HepG2 (cell line): Measurements from ENCODE around the gene MPST. TPM values are rescaled to one million over a fixed set of nuclear protein-coding genes. Genes with fewer than 3 reads are reported as not detected.

ENCODE experiments used
- ATAC-seq: fragments of 200-7000 bp; cut with Tn5 transposase; 3 replicates; pipeline ENCODE4 v1.9.1; 2020; ENCODE audit warnings: mild to moderate bottlenecking, moderate library complexity
- BruUV-seq: library from RNA; stranded (reverse); fragments of 400-500 nt; replicated peaks from 2 replicates; lab custom pipeline; 2021; lab: Mats Ljungman, UMichigan
- CTCF ChIA-PET: fragments of 300-600 bp; formaldehyde crosslinking; extraction: SDS; loops from one replicate; lab custom pipeline; 2021; ENCODE audit warnings: low total read pairs, inconsistent platforms, low intra/inter-chr PET ratio; lab: Yijun Ruan, JAX
- POLR2A ChIA-PET: fragments of 350-600 bp; sonication (Branson Sonifier 250); formaldehyde crosslinking; loops from one replicate; lab custom pipeline; 2020; ENCODE audit warnings: antibody characterized with exemption, inconsistent platforms; lab: Yijun Ruan, JAX
- DNase-seq: peaks from one replicate; pipeline ENCODE4 v3.0.0-alpha.2; 2015; ENCODE audit warnings: low spot score
- FAIRE-seq: peaks from 3 replicates; lab custom pipeline; 2011; peaks lifted over from hg19 to GRCh38; lab: Jason Lieb, UNC
- H2AFZ ChIP-seq: one replicate; pipeline ENCODE4 v1.6.1; 2011; ENCODE audit warnings: low read length, inconsistent platforms
- H3K27ac ChIP-seq: fragments of 300-600 bp; 3 replicates; pipeline ENCODE4 v1.8.0; 2011; ENCODE audit warnings: mixed run types, mild to moderate bottlenecking, mixed read lengths, low read length, inconsistent platforms; ENCODE audit not compliant: insufficient read depth; ENCODE audit errors: extremely low read length
- H3K27me3 ChIP-seq, 2 experiments: fragments of 200-600 bp in 1 of 2; 2 replicates in 1 of 2; 3 replicates in 1 of 2; pipeline versions ENCODE4 v1.6.0 to v1.8.0; 2011; ENCODE audit warnings: low read length in 2 of 2, mild to moderate bottlenecking in 2 of 2, moderate library complexity in 2 of 2, inconsistent platforms in 1 of 2; ENCODE audit not compliant: insufficient read depth in 2 of 2, control insufficient read depth in 1 of 2
- H3K36me3 ChIP-seq, 2 experiments: fragments of 200-600 bp in 1 of 2; replicated peaks in 1 of 2; 2 replicates in 1 of 2; 3 replicates in 1 of 2; pipeline versions ENCODE4 v1.5.1 to v1.8.0; 2011; ENCODE audit warnings: low read length in 2 of 2, inconsistent platforms in 1 of 2; ENCODE audit not compliant: insufficient read depth in 2 of 2, control insufficient read depth in 1 of 2
- H3K4me1 ChIP-seq: 2 replicates; pipeline ENCODE4 v1.5.1; 2012; ENCODE audit warnings: low read length, inconsistent platforms; ENCODE audit not compliant: insufficient read depth
- H3K4me2 ChIP-seq: 2 replicates; pipeline ENCODE4 v1.6.0; 2011; ENCODE audit warnings: low read depth, low read length, inconsistent platforms
- H3K4me3 ChIP-seq, 3 experiments: fragments of 200-600 bp in 1 of 3; sonication (generic), shearing (Covaris generic) in 1 of 3; replicated peaks in 1 of 3; 2 replicates each; pipeline ENCODE4 v1.5.1; 2011 to 2016; ENCODE audit warnings: low read length in 3 of 3, inconsistent platforms in 2 of 3, low read depth in 2 of 3, mild to moderate bottlenecking in 2 of 3, control low read depth in 1 of 3, mixed read lengths in 1 of 3; ENCODE audit not compliant: insufficient read depth in 1 of 3
- H3K79me2 ChIP-seq: one replicate; pipeline ENCODE4 v1.6.1; 2011; ENCODE audit warnings: low read length, inconsistent platforms; ENCODE audit not compliant: insufficient read depth
- H3K9ac ChIP-seq: 2 replicates; pipeline ENCODE4 v1.6.0; 2011; ENCODE audit warnings: mild to moderate bottlenecking, low read depth, low read length, inconsistent platforms; ENCODE audit not compliant: insufficient read depth
- H3K9me3 ChIP-seq: 2 replicates; pipeline ENCODE4 v1.5.1; 2012; ENCODE audit warnings: mild to moderate bottlenecking, low read length
- H4K20me1 ChIP-seq: 2 replicates; pipeline ENCODE4 v1.6.0; 2011; ENCODE audit warnings: inconsistent platforms, mild to moderate bottlenecking, low read length, moderate library complexity; ENCODE audit not compliant: insufficient read depth
- CHCHD3 ChIP-seq: sonication (generic); formaldehyde crosslinking; IDR thresholded peaks from 2 replicates; pipeline ENCODE4 v1.8.0; 2022; ENCODE audit warnings: mild to moderate bottlenecking, missing genetic modification reagents, moderate library complexity
- ERF ChIP-seq: IDR thresholded peaks from 2 replicates; pipeline ENCODE4 v1.6.1; 2018; ENCODE audit warnings: missing biosample characterization, missing genetic modification reagents
- MED13 ChIP-seq: sonication (generic); formaldehyde crosslinking; IDR thresholded peaks from 2 replicates; pipeline ENCODE4 v1.5.0; 2020; ENCODE audit warnings: missing genetic modification reagents
- MEIS1 ChIP-seq: sonication (generic); formaldehyde crosslinking; IDR thresholded peaks from 2 replicates; pipeline ENCODE4 v1.9.0; 2021; ENCODE audit warnings: mild to moderate bottlenecking, missing genetic modification reagents, moderate library complexity, borderline replicate concordance
- MYNN ChIP-seq: sonication (generic); formaldehyde crosslinking; IDR thresholded peaks from 2 replicates; pipeline ENCODE4 v1.4.0; 2020; ENCODE audit warnings: mild to moderate bottlenecking, low read depth, missing genetic modification reagents
- TAF1 ChIP-seq: sonication (generic); formaldehyde crosslinking; IDR thresholded peaks from 2 replicates; pipeline ENCODE4 v1.4.0; 2020; ENCODE audit warnings: missing genetic modification reagents
- ZBTB38 ChIP-seq: sonication (generic); formaldehyde crosslinking; IDR thresholded peaks from 2 replicates; pipeline ENCODE4 v1.5.1; 2020; ENCODE audit warnings: mild to moderate bottlenecking, missing genetic modification reagents
- ZNF225 ChIP-seq: sonication (generic); formaldehyde crosslinking; IDR thresholded peaks from 2 replicates; pipeline ENCODE4 v1.4.0; 2020; ENCODE audit warnings: mild to moderate bottlenecking, missing genetic modification reagents
- ZNF354B ChIP-seq: sonication (generic); formaldehyde crosslinking; IDR thresholded peaks from 2 replicates; pipeline ENCODE4 v1.8.0; 2022; ENCODE audit warnings: mild to moderate bottlenecking, missing genetic modification reagents
- ZNF564 ChIP-seq: sonication (generic); formaldehyde crosslinking; IDR thresholded peaks from 2 replicates; pipeline ENCODE4 v1.8.1; 2023; ENCODE audit warnings: mild to moderate bottlenecking, missing genetic modification reagents
- ZNF572 ChIP-seq: sonication (generic); formaldehyde crosslinking; IDR thresholded peaks from 2 replicates; pipeline ENCODE4 v1.5.1; 2020; ENCODE audit warnings: mild to moderate bottlenecking, missing genetic modification reagents
- ZNF773 ChIP-seq: sonication (generic); formaldehyde crosslinking; IDR thresholded peaks from 2 replicates; pipeline ENCODE4 v1.4.0; 2020; ENCODE audit warnings: missing genetic modification reagents, borderline replicate concordance
- WGBS: methylation state at CpG from one replicate; pipeline ENCODE4 v1.1.6; 2017; ENCODE audit warnings: low lambda C conversion rate; 5-methylcytosine and 5-hydroxymethylcytosine counted together
- in situ Hi-C: cut with HindIII; loops from 2 replicates; pipeline ENCODE4 v1.10.0; 2017; ENCODE audit warnings: low pct_unique_long_range_greater_than_20kb; ENCODE audit not compliant: extremely low pct_ligation_motif_present
- intact Hi-C: fragments of 100-400 bp; cut with micrococcal nuclease; formaldehyde crosslinking; loops from one replicate; pipeline ENCODE4 v1.10.0; 2022; ENCODE audit not compliant: unreplicated experiment
- polyA plus RNA-seq, 8 experiments: library from polyadenylated mRNA; depleted of rRNA in 3 of 8; stranded (reverse) in 7 of 8; unstranded in 1 of 8; fragments of >200 nt; fragmentation: Illumina TruSeq in 4 of 8; extraction: Trizol in 4 of 8; gene quantifications; 2 replicates each; pipeline versions ENCODE4 v1.2.1 to v1.2.3, GENCODE V29; 2011 to 2016; ENCODE audit warnings: low read depth in 4 of 8, missing spikeins in 1 of 8, mixed read lengths in 1 of 8; ENCODE audit not compliant: insufficient read depth in 1 of 8
- total RNA-seq, 5 experiments: library from RNA; depleted of rRNA; stranded (reverse); fragments of >200 nt; fragmentation: Illumina TruSeq; extraction: Trizol; gene quantifications; 2 replicates each; pipeline ENCODE4 v1.2.3, GENCODE V29; 2016; ENCODE audit warnings: low read depth in 1 of 5
- TF ChIP-seq, protein P1 (sequence below): sonication (generic); formaldehyde crosslinking; IDR thresholded peaks from 2 replicates; pipeline ENCODE4 v1.4.0; 2020; ENCODE audit warnings: low read depth, missing genetic modification reagents
- TF ChIP-seq, protein P2 (sequence below): sonication (generic); formaldehyde crosslinking; IDR thresholded peaks from 2 replicates; pipeline ENCODE4 v1.5.0; 2020; ENCODE audit warnings: missing genetic modification reagents
- TF ChIP-seq, protein P3 (sequence below): IDR thresholded peaks from 2 replicates; pipeline ENCODE4 v1.6.1; 2018; ENCODE audit warnings: missing genetic modification reagents, mild to moderate bottlenecking, missing compliant biosample characterization
- TF ChIP-seq, protein P4 (sequence below): sonication (generic); formaldehyde crosslinking; IDR thresholded peaks from 2 replicates; pipeline ENCODE4 v1.4.0; 2020; ENCODE audit warnings: low read depth, mild to moderate bottlenecking, missing genetic modification reagents

Gene MPST
- total and polyA plus RNA-seq, 2 of the 13 experiments (the other 11 are each of a cell fraction or from before 2014, with no cell fraction given): 133 to 141 TPM

DNA sequence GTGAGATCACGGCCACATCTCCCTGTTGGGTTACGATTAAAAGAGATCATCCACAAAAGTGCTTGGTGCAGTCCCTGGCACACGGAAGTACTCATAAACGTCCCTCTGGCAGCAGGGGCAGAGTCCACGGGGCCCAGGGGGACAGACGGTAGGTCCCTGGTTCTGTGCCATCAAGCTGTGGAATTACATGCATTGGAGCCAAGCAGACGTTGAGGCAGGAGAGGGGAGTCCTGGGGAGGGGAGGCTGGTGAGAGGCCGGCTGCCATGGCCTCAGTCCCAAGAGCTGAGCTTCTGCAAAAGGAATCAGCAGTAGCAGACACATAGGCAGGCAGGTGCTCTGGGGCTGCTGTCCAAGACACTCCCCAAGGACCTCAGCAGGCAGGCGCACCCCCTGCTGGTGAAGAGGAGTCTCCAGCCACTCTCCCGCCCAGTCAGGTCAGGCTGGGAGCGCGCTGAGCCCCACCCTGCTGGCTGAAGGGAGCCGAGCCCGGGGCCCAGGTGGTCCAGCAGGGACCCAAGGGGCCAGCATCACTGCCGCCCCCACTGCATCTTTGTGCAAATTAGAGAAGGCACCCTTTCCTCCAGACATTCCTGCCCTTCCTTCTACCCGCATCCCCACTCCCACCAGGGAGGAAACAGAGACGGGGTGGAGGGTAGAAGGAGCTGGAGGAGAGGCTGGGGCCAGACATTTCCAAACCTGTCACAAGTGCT, 24.4 kb downstream of the MPST start:
- Histone ChIP-seq H3K4me3 (peak overlapping the region in 2 of 3 experiments; percentile 38 to 62; a peak in 5 of 6 replicates), H3K4me2 (peak overlapping the region; percentile 93), H3K79me2 (no peaks in the 10 kb centered on the region), H3K4me1 (peaks cover 84% of the 10 kb centered on the region), H3K27ac (peak overlapping the region; percentile 78), H4K20me1 (no peaks in the 10 kb centered on the region), H3K9me3 (no peaks in the 10 kb centered on the region), H3K9ac (peak overlapping the region; percentile 70), H3K27me3 (0 out of 5 replicates have a peak, but pooled peaks cover 0 to under 1% of the 10 kb centered on the region in 2 experiments), H3K36me3 (no peaks in the 10 kb centered on the region), H2AFZ (no peak overlapping the region)
- peak; percentile 95 for ATAC-seq
- ChIA-PET POLR2A (interaction anchor here (1.1 to 7.9 kb wide), 7 partner anchors 12 to 155 kb away, joined by 3 to 227 read pairs (median 12); partner anchors contain the start of genes MPST and TST), CTCF (interaction anchor here (0.9 to 1.8 kb wide), 7 partner anchors 11 to 188 kb away, joined by 3 to 9 read pairs (median 6); partner anchors contain the start of genes MPST and TST)
- no TSS peak for BruUV-seq
- intact Hi-C loops (loop anchor here (2.0 kb wide), 1 partner anchor 13 kb away; no protein-coding TSS in a partner anchor), in situ Hi-C loops (no loop called here)
- 3% methylated on average over 10 of the region's 17 CpGs for WGBS
- DNase-seq: peak; percentile 77
- FAIRE-seq: no peak
- TF ChIP-seq, protein P1, sequence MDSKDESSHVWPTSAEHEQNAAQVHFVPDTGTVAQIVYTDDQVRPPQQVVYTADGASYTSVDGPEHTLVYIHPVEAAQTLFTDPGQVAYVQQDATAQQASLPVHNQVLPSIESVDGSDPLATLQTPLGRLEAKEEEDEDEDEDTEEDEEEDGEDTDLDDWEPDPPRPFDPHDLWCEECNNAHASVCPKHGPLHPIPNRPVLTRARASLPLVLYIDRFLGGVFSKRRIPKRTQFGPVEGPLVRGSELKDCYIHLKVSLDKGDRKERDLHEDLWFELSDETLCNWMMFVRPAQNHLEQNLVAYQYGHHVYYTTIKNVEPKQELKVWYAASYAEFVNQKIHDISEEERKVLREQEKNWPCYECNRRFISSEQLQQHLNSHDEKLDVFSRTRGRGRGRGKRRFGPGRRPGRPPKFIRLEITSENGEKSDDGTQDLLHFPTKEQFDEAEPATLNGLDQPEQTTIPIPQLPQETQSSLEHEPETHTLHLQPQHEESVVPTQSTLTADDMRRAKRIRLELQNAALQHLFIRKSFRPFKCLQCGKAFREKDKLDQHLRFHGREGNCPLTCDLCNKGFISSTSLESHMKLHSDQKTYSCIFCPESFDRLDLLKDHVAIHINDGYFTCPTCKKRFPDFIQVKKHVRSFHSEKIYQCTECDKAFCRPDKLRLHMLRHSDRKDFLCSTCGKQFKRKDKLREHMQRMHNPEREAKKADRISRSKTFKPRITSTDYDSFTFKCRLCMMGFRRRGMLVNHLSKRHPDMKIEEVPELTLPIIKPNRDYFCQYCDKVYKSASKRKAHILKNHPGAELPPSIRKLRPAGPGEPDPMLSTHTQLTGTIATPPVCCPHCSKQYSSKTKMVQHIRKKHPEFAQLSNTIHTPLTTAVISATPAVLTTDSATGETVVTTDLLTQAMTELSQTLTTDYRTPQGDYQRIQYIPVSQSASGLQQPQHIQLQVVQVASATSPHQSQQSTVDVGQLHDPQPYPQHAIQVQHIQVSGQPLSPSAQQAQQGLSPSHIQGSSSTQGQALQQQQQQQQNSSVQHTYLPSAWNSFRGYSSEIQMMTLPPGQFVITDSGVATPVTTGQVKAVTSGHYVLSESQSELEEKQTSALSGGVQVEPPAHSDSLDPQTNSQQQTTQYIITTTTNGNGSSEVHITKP (CRISPR knock-in tag): peak; percentile 90
- TF ChIP-seq ZNF225 (no peak), ZNF564 (CRISPR knock-in tag) (no peak), TAF1 (CRISPR knock-in tag) (peak; percentile 52; the same call in 1 of the 2 replicates), CHCHD3 (CRISPR knock-in tag) (no peak), MEIS1 (CRISPR knock-in tag) (peak; percentile 97), ZNF572 (CRISPR knock-in tag) (peak; percentile 58; the same call in 1 of the 2 replicates), MED13 (CRISPR knock-in tag) (no peak), MYNN (CRISPR knock-in tag) (no peak), ZBTB38 (CRISPR knock-in tag) (peak; percentile 63; the same call in 1 of the 2 replicates), ERF (CRISPR knock-in tag) (peak; percentile 39; the same call in 1 of the 2 replicates), ZNF354B (0 out of 2 replicates have a peak, but pooled peaks have one; percentile 64), ZNF773 (CRISPR knock-in tag) (no peak)
- TF ChIP-seq, protein P2, sequence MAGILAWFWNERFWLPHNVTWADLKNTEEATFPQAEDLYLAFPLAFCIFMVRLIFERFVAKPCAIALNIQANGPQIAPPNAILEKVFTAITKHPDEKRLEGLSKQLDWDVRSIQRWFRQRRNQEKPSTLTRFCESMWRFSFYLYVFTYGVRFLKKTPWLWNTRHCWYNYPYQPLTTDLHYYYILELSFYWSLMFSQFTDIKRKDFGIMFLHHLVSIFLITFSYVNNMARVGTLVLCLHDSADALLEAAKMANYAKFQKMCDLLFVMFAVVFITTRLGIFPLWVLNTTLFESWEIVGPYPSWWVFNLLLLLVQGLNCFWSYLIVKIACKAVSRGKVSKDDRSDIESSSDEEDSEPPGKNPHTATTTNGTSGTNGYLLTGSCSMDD: no peak
- TF ChIP-seq, protein P3, sequence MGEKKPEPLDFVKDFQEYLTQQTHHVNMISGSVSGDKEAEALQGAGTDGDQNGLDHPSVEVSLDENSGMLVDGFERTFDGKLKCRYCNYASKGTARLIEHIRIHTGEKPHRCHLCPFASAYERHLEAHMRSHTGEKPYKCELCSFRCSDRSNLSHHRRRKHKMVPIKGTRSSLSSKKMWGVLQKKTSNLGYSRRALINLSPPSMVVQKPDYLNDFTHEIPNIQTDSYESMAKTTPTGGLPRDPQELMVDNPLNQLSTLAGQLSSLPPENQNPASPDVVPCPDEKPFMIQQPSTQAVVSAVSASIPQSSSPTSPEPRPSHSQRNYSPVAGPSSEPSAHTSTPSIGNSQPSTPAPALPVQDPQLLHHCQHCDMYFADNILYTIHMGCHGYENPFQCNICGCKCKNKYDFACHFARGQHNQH (CRISPR knock-in tag): peak; percentile 65
- TF ChIP-seq, protein P4, sequence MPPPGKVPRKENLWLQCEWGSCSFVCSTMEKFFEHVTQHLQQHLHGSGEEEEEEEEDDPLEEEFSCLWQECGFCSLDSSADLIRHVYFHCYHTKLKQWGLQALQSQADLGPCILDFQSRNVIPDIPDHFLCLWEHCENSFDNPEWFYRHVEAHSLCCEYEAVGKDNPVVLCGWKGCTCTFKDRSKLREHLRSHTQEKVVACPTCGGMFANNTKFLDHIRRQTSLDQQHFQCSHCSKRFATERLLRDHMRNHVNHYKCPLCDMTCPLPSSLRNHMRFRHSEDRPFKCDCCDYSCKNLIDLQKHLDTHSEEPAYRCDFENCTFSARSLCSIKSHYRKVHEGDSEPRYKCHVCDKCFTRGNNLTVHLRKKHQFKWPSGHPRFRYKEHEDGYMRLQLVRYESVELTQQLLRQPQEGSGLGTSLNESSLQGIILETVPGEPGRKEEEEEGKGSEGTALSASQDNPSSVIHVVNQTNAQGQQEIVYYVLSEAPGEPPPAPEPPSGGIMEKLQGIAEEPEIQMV (CRISPR knock-in tag): 0 out of 2 replicates have a peak, but pooled peaks have one; percentile 47
